HepG2 (cell line): Measurements from ENCODE around the gene GLIS1.

Experiments used
- TAF1 ChIP-seq: sonication (generic); formaldehyde crosslinking; IDR thresholded peaks from 2 replicates; pipeline ENCODE4 v1.4.0; 2020; ENCODE audit warnings: missing genetic modification reagents
- ZNF30 ChIP-seq: sonication (generic); formaldehyde crosslinking; IDR thresholded peaks from 2 replicates; pipeline ENCODE4 v1.5.0; 2020; ENCODE audit warnings: mild to moderate bottlenecking, missing genetic modification reagents

DNA sequence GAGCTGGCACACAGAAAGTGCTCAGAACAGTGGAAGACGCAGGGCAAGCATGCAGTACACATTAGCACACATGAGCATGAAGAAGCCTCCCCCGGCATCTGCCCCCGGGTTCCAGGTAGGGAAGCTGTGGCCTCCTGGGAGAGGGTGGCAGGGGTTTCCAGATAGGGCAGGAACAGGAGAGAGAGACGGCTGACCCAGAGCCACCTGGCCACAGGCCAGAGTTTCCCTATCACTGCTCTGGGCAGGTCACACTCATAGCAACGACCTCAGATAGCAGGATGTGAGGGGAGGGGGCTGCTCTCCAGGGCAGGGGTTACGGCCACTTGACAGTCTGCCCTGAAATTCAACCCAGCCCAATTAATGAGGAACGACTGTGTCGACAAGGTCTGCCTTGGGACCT is 36.6 kb downstream of the GLIS1 start:
- TF ChIP-seq TAF1 (CRISPR knock-in tag) (no peak), ZNF30 (CRISPR knock-in tag) (no peak)
